GM12865 (cell line): ENCODE results near the gene VPS54.

Experiments
- DNase-seq: peaks from one replicate; pipeline ENCODE4 v3.0.0; 2010; ENCODE audit warnings: low read depth
- H3K4me3 ChIP-seq: 2 replicates; pipeline ENCODE4 v1.5.1; 2011; ENCODE audit warnings: mild to moderate bottlenecking, low read depth, low read length, control low read depth
- TF ChIP-seq, protein P1 (sequence below): IDR thresholded peaks from 2 replicates; pipeline ENCODE4 v1.5.1; 2011; ENCODE audit warnings: low read length, control low read depth, low read depth, inconsistent platforms; ENCODE audit not compliant: insufficient read depth; ENCODE audit errors: missing control alignments

The VPS54 gene, protein sequence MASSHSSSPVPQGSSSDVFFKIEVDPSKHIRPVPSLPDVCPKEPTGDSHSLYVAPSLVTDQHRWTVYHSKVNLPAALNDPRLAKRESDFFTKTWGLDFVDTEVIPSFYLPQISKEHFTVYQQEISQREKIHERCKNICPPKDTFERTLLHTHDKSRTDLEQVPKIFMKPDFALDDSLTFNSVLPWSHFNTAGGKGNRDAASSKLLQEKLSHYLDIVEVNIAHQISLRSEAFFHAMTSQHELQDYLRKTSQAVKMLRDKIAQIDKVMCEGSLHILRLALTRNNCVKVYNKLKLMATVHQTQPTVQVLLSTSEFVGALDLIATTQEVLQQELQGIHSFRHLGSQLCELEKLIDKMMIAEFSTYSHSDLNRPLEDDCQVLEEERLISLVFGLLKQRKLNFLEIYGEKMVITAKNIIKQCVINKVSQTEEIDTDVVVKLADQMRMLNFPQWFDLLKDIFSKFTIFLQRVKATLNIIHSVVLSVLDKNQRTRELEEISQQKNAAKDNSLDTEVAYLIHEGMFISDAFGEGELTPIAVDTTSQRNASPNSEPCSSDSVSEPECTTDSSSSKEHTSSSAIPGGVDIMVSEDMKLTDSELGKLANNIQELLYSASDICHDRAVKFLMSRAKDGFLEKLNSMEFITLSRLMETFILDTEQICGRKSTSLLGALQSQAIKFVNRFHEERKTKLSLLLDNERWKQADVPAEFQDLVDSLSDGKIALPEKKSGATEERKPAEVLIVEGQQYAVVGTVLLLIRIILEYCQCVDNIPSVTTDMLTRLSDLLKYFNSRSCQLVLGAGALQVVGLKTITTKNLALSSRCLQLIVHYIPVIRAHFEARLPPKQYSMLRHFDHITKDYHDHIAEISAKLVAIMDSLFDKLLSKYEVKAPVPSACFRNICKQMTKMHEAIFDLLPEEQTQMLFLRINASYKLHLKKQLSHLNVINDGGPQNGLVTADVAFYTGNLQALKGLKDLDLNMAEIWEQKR

DNA sequence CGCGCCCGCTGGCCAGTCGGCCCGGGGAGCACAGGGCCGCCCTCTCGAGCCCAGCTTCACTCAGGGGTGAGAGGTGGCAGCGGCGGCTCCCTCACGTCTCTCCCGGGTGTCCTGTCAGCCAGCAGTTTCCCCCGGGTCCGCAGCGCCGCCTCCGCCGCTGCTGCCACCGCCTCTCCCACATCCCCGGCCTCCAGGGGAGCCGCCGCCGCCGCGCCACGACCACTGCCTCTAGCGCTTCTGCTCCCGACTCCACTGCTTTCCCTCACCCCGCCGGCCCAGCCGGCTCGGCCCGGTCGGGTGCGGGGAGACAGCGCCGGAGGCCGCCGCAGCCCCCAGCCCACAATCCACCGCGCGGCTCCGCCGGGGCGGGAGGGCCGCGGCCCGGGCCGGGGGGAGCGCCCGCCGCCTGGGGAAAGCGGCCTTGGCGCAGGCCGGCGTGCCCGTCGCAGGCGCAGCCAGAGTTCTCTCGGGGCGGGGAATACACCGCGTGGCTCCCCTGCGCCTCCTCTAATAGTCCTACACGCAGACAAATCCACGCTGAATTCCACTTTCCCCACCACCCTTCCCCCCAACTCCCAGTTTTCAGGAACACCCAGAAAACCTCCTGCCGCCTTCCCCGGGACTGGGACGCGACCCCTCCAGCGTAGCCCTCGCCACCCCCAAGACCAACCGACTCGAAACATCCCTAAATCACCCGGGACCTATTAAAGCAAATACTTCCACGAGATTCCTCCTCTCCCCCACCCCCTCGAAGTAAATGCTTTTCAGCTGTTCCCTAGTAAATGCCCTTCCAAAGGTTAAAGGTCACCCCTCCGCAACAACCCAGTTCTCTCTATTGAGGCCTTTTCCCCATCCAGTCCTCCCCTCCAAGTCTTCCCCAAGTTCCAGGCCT, at the start of gene VPS54:
Gene VPS54, minus strand, starts transcription at position 346 of the 892 bp plus-strand sequence. CDS start 35,429 bp downstream, outside the sequence.
- TF ChIP-seq, protein P1, sequence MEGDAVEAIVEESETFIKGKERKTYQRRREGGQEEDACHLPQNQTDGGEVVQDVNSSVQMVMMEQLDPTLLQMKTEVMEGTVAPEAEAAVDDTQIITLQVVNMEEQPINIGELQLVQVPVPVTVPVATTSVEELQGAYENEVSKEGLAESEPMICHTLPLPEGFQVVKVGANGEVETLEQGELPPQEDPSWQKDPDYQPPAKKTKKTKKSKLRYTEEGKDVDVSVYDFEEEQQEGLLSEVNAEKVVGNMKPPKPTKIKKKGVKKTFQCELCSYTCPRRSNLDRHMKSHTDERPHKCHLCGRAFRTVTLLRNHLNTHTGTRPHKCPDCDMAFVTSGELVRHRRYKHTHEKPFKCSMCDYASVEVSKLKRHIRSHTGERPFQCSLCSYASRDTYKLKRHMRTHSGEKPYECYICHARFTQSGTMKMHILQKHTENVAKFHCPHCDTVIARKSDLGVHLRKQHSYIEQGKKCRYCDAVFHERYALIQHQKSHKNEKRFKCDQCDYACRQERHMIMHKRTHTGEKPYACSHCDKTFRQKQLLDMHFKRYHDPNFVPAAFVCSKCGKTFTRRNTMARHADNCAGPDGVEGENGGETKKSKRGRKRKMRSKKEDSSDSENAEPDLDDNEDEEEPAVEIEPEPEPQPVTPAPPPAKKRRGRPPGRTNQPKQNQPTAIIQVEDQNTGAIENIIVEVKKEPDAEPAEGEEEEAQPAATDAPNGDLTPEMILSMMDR = no peak
- DNase-seq = peak; percentile 70
- peak within 1 kb of the TSS; percentile 94 for H3K4me3 ChIP-seq

DNA sequence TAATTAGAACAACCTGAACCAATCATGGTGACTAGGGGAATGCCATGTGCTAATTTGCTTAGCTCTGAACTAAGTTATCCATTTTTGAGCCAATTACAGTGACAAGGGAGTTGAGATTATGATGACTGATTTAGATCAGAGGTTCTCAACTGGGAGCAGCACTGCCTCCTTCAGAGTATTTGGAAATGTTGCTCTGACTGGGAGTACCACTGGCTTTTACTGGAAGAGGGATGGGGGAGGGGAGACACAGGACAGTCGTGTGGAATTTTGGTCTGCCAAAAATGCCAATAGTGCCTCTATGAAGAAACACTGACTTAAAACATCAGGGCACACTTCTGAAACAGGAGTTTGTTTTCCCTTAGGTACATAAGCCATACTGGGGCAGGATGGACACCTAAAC, 48.1 kb upstream of the VPS54 start:
- no peak for DNase-seq
- TF ChIP-seq, protein P1 = no peak
- no peak overlapping the region for H3K4me3 ChIP-seq

DNA sequence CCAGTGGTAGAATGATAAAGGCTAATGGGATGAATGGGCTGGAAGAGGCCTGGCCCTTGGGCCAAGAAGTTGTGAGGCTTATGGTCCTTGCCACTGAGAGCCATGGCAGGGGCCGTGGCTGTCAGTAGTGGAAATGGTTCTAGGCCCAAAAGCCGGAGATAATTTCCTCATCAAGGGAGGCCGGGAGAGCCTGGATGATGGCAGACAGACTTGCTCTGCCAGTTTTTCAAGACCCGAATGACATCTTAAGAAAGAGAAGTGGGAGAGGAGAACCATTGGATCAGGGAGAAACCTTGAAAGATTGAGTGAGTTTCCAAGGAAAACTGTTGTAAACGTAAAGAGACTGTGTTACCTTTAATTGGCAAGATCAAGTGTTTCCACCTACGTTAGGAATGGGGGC, 46.3 kb upstream of the VPS54 start:
- no peak for DNase-seq
- TF ChIP-seq, protein P1 = no peak
- no peak overlapping the region for H3K4me3 ChIP-seq

DNA sequence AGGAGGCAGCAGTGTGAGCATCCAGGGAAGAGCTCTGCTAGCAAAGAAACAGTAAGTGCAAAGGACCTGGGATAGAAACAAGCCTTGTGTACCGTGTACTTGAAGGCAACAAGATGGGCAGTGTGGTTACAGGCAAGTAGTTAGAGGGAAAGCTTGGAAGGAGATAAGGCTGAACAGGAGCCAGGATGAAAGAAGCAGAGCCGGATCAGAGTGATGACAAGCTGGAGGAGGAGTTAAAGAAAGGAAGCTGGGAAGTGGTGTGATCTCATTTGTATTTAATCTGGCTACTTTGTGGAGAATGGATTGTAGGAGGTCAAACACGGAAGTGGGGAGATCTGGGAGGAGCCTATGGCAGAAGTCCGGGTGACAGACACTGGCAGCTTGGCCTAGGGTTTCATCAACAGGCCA, 44.7 kb upstream of the VPS54 start:
- DNase-seq = no peak

DNA sequence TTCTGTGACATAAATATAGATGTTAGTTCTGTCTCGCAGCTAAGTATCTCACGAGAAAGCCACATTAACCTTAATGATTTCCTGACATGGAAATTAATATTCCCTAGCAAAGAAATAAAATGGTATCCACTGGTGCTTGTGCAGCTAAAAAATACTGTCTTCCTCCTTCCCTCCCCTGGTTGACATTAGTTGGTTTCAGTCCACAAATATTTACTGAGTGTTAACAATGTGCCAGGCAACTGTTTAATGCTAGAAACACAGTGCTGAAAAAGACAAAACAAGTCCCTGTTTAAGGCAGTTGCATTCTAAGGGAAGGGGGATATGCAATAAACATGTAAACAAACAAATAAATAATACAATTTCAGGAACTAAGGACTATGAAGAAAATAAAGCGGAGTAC, 44.2 kb upstream of the VPS54 start:
- TF ChIP-seq, protein P1 = no peak
- DNase-seq = no peak
- H3K4me3 ChIP-seq = no peak overlapping the region

More for the DNA sequence above, 44.7 kb upstream of the VPS54 start:
- no peak overlapping the region for H3K4me3 ChIP-seq
- TF ChIP-seq, protein P1 = no peak

DNA sequence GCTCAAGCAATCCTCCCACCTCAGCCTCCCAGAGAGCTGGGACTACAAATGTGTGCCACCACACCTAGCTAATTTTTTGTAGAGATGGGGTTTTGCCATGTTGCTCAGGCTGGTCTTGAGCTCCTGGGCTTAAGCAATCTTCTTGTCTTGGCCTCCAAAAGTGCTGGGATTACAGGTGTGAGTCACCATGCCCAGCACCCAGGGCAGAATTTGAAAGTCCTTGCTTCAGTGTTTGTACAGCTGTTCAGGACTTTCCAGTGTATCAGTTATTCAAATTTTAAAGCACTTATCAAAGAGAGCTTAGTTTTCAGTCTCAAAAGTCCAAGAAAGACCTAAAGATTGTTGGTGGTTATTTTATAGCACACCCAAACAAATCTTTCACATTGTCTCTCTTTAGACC, 43.6 kb upstream of the VPS54 start:
- TF ChIP-seq, protein P1 = no peak
- DNase-seq = peak; percentile 64
- no peak overlapping the region for H3K4me3 ChIP-seq
